NT2/D1 (cell line): ENCODE results near the gene PSG5.
"Not testable (repeated sequence)": the region's sequence is repeated elsewhere in the genome, so short reads cannot be mapped to it uniquely, and the experiment has no call there.

Source experiments
- DNase-seq: peaks from one replicate; pipeline ENCODE4 v3.0.0-alpha.2; 2011; ENCODE audit warnings: low read depth, low spot score
- H3K27me3 ChIP-seq: 2 replicates; pipeline ENCODE4 v1.6.0; 2011; ENCODE audit warnings: mild to moderate bottlenecking; ENCODE audit not compliant: insufficient read length, insufficient read depth
- H3K36me3 ChIP-seq: 2 replicates; pipeline ENCODE4 v1.6.1; 2011; ENCODE audit warnings: mild to moderate bottlenecking, low read length, mixed read lengths; ENCODE audit not compliant: insufficient read depth, insufficient read length
- H3K4me1 ChIP-seq: 2 replicates; pipeline ENCODE4 v1.5.1; 2011; ENCODE audit not compliant: insufficient read depth, insufficient read length
- H3K4me3 ChIP-seq: 2 replicates; pipeline ENCODE4 v1.5.1; 2011; ENCODE audit warnings: low read depth; ENCODE audit not compliant: insufficient read length
- H3K9ac ChIP-seq: 2 replicates; pipeline ENCODE4 v1.6.0; 2011; ENCODE audit warnings: low read depth; ENCODE audit not compliant: insufficient read length
- H3K9me3 ChIP-seq: 2 replicates; pipeline ENCODE4 v1.5.1; 2011; ENCODE audit warnings: mild to moderate bottlenecking, low read length; ENCODE audit not compliant: insufficient read depth
- SUZ12 ChIP-seq: IDR thresholded peaks from 2 replicates; pipeline ENCODE4 v1.6.1; 2011; ENCODE audit not compliant: insufficient read length, insufficient read depth; ENCODE audit errors: extremely low read depth
- YY1 ChIP-seq: IDR thresholded peaks from 2 replicates; pipeline ENCODE4 v1.6.1; 2011; ENCODE audit not compliant: insufficient read length, insufficient read depth
- ZNF274 ChIP-seq: IDR thresholded peaks from 2 replicates; pipeline ENCODE4 v1.6.1; 2011; ENCODE audit warnings: mild to moderate bottlenecking, low read depth, low read length

Gene PSG5

DNA sequence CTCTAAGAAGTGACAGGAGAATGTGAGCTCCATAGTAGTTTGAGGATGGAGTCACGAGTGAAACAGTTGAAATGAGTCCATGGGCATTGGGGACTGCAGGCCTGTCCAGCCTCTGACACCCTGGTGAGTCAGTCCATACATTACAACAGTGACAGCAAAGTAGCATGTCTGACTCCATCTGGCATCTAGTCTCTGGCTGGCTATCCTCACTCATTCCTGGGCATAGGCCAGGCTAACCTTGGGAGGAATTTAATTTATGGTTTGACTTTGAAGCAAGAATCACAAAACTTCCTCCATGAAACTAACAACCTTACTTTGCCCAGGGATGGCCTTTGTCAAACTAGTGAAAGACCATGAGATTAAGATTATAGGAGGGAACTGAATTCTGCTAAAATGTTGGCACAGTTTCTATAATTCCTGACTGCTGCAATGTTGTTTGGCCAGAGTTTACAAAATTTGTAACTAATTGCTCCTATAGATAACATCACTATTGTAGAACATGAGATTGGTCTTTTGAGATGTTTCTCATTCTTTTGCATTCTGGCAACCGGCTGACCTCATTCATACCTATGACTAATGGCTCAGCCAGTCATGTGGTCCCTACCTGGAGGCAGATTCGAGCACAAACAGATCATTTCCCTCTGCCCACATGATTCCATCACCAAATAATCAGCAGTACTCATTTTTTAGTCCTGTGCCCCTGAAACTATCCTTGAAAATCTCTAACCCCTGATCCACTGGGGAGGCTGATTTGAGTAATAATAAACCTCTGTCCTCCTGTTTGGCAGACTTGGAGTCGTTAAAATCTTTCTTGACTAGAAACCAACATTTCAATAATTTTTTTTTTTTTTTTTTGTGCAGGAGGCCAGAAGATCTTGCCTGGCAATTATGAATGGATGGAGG, 4.2 kb downstream of the PSG5 start:
- not testable (repeated sequence) for H3K36me3 ChIP-seq, H3K9ac ChIP-seq, H3K4me3 ChIP-seq, H3K9me3 ChIP-seq, H3K4me1 ChIP-seq, DNase-seq, H3K27me3 ChIP-seq

DNA sequence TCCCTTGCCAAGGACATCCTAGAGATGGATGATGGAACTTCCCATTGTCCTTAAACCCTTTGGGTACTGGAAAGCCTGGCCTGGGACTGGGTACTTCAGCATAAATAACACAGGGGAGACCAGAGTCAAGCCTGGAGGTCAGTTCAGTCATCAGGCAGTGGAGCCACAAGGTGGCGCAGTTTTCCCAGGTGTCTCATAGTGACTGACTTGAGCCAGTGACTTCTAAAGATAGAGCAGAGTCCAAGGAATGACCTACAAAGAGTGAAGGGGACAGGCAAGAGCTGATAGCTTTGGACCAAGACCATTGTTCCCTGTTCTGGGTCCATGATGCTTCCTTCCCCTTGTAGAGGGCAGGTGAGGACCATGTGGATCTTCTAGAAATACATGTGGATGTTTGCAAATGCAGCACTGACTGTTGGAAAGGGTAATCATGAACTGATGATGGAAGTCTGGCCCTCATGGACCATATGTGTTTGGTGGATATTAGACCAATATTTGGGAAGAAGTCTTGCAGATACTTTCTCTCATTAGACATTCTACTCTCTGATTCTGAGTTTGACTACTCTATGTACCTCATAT, 6.7 kb downstream of the PSG5 start:
- H3K4me1 ChIP-seq, H3K9me3 ChIP-seq, H3K4me3 ChIP-seq, H3K9ac ChIP-seq, H3K36me3 ChIP-seq, H3K27me3 ChIP-seq, DNase-seq: not testable (repeated sequence)

DNA sequence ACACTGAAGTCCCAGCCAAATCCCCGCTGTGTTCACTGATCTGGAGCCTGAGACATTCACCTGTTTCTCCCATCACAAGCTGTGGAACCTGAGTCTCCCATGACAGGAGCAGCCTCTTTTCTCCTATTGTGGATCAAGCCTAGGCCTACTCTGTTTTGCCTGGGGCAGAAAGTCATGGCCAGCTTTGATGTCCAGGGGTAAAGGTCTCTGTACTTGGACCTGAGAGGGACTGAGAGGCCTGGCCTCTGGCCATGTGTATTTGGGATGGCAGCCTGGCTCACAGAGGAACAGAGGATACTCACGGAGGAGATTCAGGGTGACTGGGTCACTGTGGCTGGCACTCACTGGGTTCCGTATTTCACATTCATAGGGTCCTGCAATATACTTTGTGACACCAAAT, 7.8 kb downstream of the PSG5 start:
- not testable (repeated sequence) for DNase-seq, H3K27me3 ChIP-seq, H3K9me3 ChIP-seq, H3K4me3 ChIP-seq, H3K9ac ChIP-seq, H3K36me3 ChIP-seq, H3K4me1 ChIP-seq

DNA sequence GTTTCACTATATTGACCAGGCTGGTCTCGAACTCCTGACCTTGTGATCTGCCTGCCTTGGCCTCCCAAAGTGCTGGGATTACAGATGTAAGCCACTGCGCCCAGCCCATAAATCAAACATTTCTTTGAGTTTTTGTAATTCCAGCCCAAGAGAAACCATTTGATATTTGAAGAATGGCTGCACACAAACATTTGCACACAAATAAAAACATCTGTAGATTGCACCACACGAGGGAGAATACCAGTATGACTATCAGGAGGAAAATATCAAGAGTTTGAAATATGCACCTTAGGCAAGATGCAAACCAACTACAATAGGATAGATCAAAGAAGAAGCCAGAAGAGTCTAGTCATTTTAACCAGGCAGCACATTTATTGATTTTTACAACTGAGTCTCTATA, 20.4 kb downstream of the PSG5 start:
- H3K4me3 ChIP-seq, H3K27me3 ChIP-seq, H3K36me3 ChIP-seq, H3K9ac ChIP-seq, H3K9me3 ChIP-seq, H3K4me1 ChIP-seq, DNase-seq: not testable (repeated sequence)

DNA sequence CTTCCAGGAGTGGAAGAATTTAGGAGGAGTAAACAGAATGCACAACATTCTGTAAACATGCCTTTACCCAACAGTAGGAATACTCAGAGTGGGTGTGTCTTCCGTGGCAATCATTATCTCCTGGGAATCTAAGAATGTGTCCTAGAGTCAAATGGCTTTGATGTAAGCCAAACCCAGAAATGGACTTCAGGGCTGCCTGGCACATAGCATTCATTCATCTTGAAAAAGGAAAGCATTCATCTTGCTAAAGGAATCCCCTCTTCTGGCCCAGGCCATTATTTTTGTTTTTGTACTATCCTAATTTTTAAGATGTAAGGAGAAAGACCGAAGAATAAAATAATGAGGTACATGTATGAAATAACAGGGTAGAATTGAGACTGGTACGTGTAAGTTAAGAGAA, 23.2 kb downstream of the PSG5 start:
- H3K36me3 ChIP-seq, H3K9me3 ChIP-seq: not testable (repeated sequence)

DNA sequence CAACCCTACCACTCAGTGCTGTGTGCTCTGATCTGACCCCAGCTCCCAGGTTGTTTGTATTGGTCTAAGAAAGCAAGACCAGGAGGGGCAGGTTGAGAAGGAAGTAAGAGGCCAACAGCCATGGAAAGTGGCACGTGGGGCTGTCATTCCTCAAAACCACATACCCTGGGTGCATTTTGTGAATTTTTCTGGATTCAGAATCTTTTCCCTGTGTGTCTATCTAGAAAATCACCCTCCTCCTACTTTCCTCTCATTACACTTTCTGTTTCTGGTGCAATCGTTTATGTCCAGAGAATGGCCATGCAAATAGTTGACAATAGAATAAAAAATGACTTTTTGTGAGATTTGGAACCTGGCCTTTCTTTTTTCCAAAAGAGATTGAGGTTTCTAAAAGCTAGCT, 24.1 kb downstream of the PSG5 start:
- not testable (repeated sequence) for H3K27me3 ChIP-seq, H3K4me1 ChIP-seq, H3K9ac ChIP-seq, H3K9me3 ChIP-seq, DNase-seq, H3K36me3 ChIP-seq, H3K4me3 ChIP-seq

More for the DNA sequence above, 23.2 kb downstream of the PSG5 start:
- H3K4me3 ChIP-seq, H3K4me1 ChIP-seq, H3K9ac ChIP-seq, H3K27me3 ChIP-seq, DNase-seq: not testable (repeated sequence)

DNA sequence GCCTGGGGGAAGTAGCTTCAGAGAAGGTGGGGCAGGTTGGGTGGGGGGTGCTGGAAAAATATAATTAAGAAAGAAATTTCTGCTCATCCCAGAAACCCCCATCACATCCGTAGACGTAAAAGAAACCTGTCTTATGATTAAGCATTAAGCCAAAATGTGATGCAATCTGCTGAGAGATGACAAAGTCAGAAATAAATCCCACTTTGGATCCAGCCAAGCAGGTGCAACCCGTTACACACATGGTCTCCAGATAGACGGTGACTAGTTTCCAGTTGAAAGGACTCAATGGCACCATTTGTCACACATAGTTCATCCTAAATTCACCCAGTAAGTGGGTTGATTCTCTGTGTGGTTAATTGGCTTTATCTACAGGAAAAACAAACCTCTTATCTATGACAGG, 34.1 kb downstream of the PSG5 start:
- Histone ChIP-seq H3K36me3 (no peaks in the 10 kb centered on the region), H3K4me1 (no peaks in the 10 kb centered on the region), H3K9ac (no peak overlapping the region), H3K9me3 (no peaks in the 10 kb centered on the region), H3K27me3 (no peaks in the 10 kb centered on the region), H3K4me3 (no peak overlapping the region)
- no peak for TF ChIP-seq ZNF274
- TF ChIP-seq SUZ12 = no peak
- TF ChIP-seq YY1 = no peak
- DNase-seq = no peak

DNA sequence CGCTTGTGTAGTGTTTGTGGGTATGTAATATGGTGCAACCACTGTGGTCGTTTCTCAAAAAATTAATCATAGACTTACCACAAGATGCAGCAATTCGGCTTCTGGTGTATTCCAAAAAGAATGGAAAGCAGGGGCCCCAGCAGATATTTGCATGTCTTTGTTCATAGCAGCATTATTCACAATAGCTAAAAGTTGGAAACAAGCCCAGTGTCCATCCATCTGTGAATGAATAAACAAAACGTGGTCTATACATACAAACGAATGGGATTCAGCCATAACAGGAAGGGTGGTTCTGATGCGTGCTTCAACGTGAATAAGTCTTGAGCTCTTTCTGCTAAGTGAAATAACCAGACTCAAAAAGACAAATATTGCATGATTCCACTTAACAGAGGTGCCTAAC, 36.5 kb downstream of the PSG5 start:
- not testable (repeated sequence) for H3K9me3 ChIP-seq, DNase-seq, H3K4me1 ChIP-seq, H3K27me3 ChIP-seq, H3K4me3 ChIP-seq, H3K36me3 ChIP-seq, H3K9ac ChIP-seq
